Activated B cell treated with CpG ODN at 0.5 μM for 24 hours (primary cell): ENCODE data around the gene RPL23. TPM values are rescaled to one million over a fixed set of nuclear protein-coding genes. Genes with fewer than 3 reads are reported as not detected.

ENCODE experiments used
- ATAC-seq: fragments of 200-7000 bp; cut with Tn5 transposase; one replicate; pipeline ENCODE4 v1.10.0; 2021; ENCODE audit warnings: low read depth, mild to moderate bottlenecking, moderate library complexity
- CTCF ChIA-PET: fragments of 350-600 bp; sonication (Branson Sonifier 250); formaldehyde crosslinking; loops from one replicate; lab custom pipeline; 2021; ENCODE audit warnings: antibody characterized with exemption; lab: Charles Lee
- POLR2A ChIA-PET: fragments of 350-600 bp; sonication (Branson Sonifier 250); formaldehyde crosslinking; loops from one replicate; lab custom pipeline; 2021; ENCODE audit warnings: antibody characterized with exemption; lab: Charles Lee
- DNase-seq: peaks from one replicate; pipeline ENCODE4 v3.0.0; 2022
- H3K27ac Mint-ChIP-seq: one replicate; pipeline ENCODE4 v1.8.0; 2020; ENCODE audit warnings: mixed read lengths
- H3K27me3 Mint-ChIP-seq: one replicate; pipeline ENCODE4 v1.8.0; 2021; ENCODE audit warnings: mixed read lengths
- H3K36me3 Mint-ChIP-seq: one replicate; pipeline ENCODE4 v1.8.0; 2021; ENCODE audit warnings: low read depth, mixed read lengths
- H3K4me1 Mint-ChIP-seq: one replicate; pipeline ENCODE4 v1.8.0; 2021; ENCODE audit warnings: mixed read lengths
- H3K4me3 Mint-ChIP-seq: one replicate; pipeline ENCODE4 v1.8.0; 2020; ENCODE audit warnings: mild to moderate bottlenecking, mixed read lengths
- H3K9me3 Mint-ChIP-seq: one replicate; pipeline ENCODE4 v1.8.0; 2020; ENCODE audit warnings: mixed read lengths
- CTCF ChIP-seq: fragments of 200-600 bp; IDR thresholded peaks from one replicate; pipeline ENCODE4 v1.8.0; 2022; ENCODE audit warnings: antibody characterized with exemption, mild to moderate bottlenecking
- intact Hi-C: fragments of 100-400 bp; cut with micrococcal nuclease; formaldehyde crosslinking; loops from one replicate; pipeline ENCODE4 v1.15.1; 2024
- total RNA-seq: library from RNA; stranded (reverse); gene quantifications from 2 replicates; pipeline ENCODE4 v1.2.3, GENCODE V29; 2022

The RPL23 gene
- total RNA-seq, 1 donor from 2014 or later, result 2,652 TPM

- ChIA-PET POLR2A (interaction anchor here (1.2 to 9.3 kb wide), 6 partner anchors 10 to 50 kb away, joined by 3 to 370 read pairs (median 7); partner anchors contain the start of genes CWC25 and LASP1), CTCF (no interaction called here)
- no peaks in the 10 kb centered on the region for H3K27me3 Mint-ChIP-seq
- H3K36me3 Mint-ChIP-seq, result peaks cover 74% of the 10 kb centered on the region
- H3K27ac Mint-ChIP-seq, result no peak overlapping the region
- no peak for ATAC-seq
- no peaks in the 10 kb centered on the region for H3K9me3 Mint-ChIP-seq
- H3K4me3 Mint-ChIP-seq, result no peak overlapping the region
- TF ChIP-seq CTCF, result no peak
- no peak for DNase-seq
- H3K4me1 Mint-ChIP-seq, result peaks cover 38% of the 10 kb centered on the region
- intact Hi-C loops, result no loop called here
Observed at GRCh38 chr17:38848939-38849605, 4.4 kb downstream of the RPL23 start.

- H3K27ac Mint-ChIP-seq, result no peak overlapping the region
- no peak overlapping the region for H3K4me3 Mint-ChIP-seq
- H3K36me3 Mint-ChIP-seq, result peaks cover 69% of the 10 kb centered on the region
- intact Hi-C loops, result no loop called here
- ATAC-seq (no peak), DNase-seq (no peak)
- H3K27me3 Mint-ChIP-seq, result no peaks in the 10 kb centered on the region
- POLR2A ChIA-PET, result interaction anchor here (0.6 to 9.3 kb wide), 8 partner anchors 9 to 207 kb away, joined by 3 to 370 read pairs (median 6); partner anchors contain the start of genes CWC25 and LASP1
- CTCF ChIA-PET, result no interaction called here
- peaks cover 33% of the 10 kb centered on the region for H3K4me1 Mint-ChIP-seq
- H3K9me3 Mint-ChIP-seq, result no peaks in the 10 kb centered on the region
- TF ChIP-seq CTCF, result no peak
Observed at GRCh38 chr17:38848557-38848891, 5.0 kb downstream of the RPL23 start.

GRCh38 chr17:38844261-38844757 lies 9.2 kb downstream of the RPL23 start:
- Mint-ChIP-seq H3K27me3 (no peaks in the 10 kb centered on the region), H3K9me3 (no peaks in the 10 kb centered on the region), H3K36me3 (peaks cover 28% of the 10 kb centered on the region), H3K4me3 (no peak overlapping the region), H3K27ac (no peak overlapping the region), H3K4me1 (no peaks in the 10 kb centered on the region)
- no peak for TF ChIP-seq CTCF
- DNase-seq (no peak), ATAC-seq (no peak)
- intact Hi-C loops, result no loop called here
- CTCF ChIA-PET, result no interaction called here
- POLR2A ChIA-PET, result interaction anchor here (1.7 to 2.0 kb wide), 2 partner anchors 9 to 25 kb away, joined by 4 to 10 read pairs; partner anchors contain the start of genes LASP1 and RPL23

GRCh38 chr17:38825762-38826247 lies 27.7 kb downstream of the RPL23 start:
- Mint-ChIP-seq H3K4me3 (peak overlapping the region; percentile 98), H3K4me1 (peaks cover 29% of the 10 kb centered on the region), H3K36me3 (peaks cover 27% of the 10 kb centered on the region), H3K27me3 (peaks cover 3% of the 10 kb centered on the region), H3K27ac (peak overlapping the region; percentile 99), H3K9me3 (no peaks in the 10 kb centered on the region)
- intact Hi-C loops, result loop anchor here (1.0 to 2.0 kb wide), 6 partner anchors 27 to 141 kb away; partner anchors contain the start of genes FBXO47, PIP4K2B, PSMB3 and RPL23
- ChIA-PET CTCF (interaction anchor here (0.5 to 1.0 kb wide), 2 partner anchors 28 to 328 kb away, joined by 4 read pairs; partner anchors contain the start of gene RPL23), POLR2A (interaction anchor here (0.8 to 4.1 kb wide), 14 partner anchors 15 to 636 kb away, joined by 3 to 61 read pairs (median 4); partner anchors contain the start of genes LASP1, RPL19 and RPL23)
- DNase-seq (peak; percentile 19), ATAC-seq (no peak)
- no peak for TF ChIP-seq CTCF
